BJ (cell line): Measurements from ENCODE around the gene ASMT. TPM values are rescaled to one million over a fixed set of nuclear protein-coding genes. Genes with fewer than 3 reads are reported as not detected.

Experiments
- CTCF ChIA-PET: fragments of 350-600 bp; formaldehyde crosslinking; extraction: SDS; loops from one replicate; lab custom pipeline; 2021; ENCODE audit warnings: antibody characterized with exemption, inconsistent platforms; lab: Yijun Ruan, JAX
- POLR2A ChIA-PET: fragments of 300-600 bp; sonication (Branson Sonifier 250); formaldehyde crosslinking; extraction: SDS; loops from one replicate; lab custom pipeline; 2021; ENCODE audit warnings: antibody characterized with exemption; lab: Charles Lee
- DNase-seq: peaks from one replicate; pipeline ENCODE4 v3.0.0-alpha.2; 2011; ENCODE audit warnings: low read depth
- H3K27me3 ChIP-seq: 2 replicates; pipeline ENCODE4 v1.6.0; 2011; ENCODE audit warnings: low read length; ENCODE audit not compliant: control insufficient read depth, insufficient read depth
- H3K36me3 ChIP-seq: 2 replicates; pipeline ENCODE4 v1.5.1; 2011; ENCODE audit warnings: low read length; ENCODE audit not compliant: control insufficient read depth, insufficient read depth
- H3K4me3 ChIP-seq: 2 replicates; pipeline ENCODE4 v1.5.1; 2011; ENCODE audit warnings: low read depth, mild to moderate bottlenecking, control low read depth, low read length
- CTCF ChIP-seq: IDR thresholded peaks from 2 replicates; pipeline ENCODE4 v1.5.1; 2011; ENCODE audit warnings: low read depth, mild to moderate bottlenecking, control low read depth, inconsistent platforms, low read length, moderate library complexity; ENCODE audit not compliant: insufficient read depth
- polyA plus RNA-seq: library from polyadenylated mRNA; depleted of rRNA; stranded (reverse); fragments of >200 nt; gene quantifications from 2 replicates; pipeline ENCODE4 v1.2.3, GENCODE V29; 2011

The ASMT gene
- polyA plus RNA-seq, 1 experiment: not detected

GRCh38 chrX:1591102-1591862 is 23.6 kb upstream of the ASMT start, which contains the start of gene AKAP17A:
Gene AKAP17A (plus strand): TSS chrX:1591604. CDS start chrX:1593463, 1,859 bp downstream.
- DNase-seq: peak; percentile 47
- no peaks in the 10 kb centered on the region for H3K27me3 ChIP-seq
- CTCF ChIA-PET: no interaction called here
- H3K36me3 ChIP-seq: peaks cover 20% of the 10 kb centered on the region
- POLR2A ChIA-PET: no interaction called here
- H3K4me3 ChIP-seq: peak within 1 kb of the TSS; percentile 96
- no peak for TF ChIP-seq CTCF

GRCh38 chrX:1591863-1592469 is 22.9 kb upstream of the ASMT start:
- Histone ChIP-seq H3K27me3 (no peaks in the 10 kb centered on the region), H3K36me3 (peaks cover 25% of the 10 kb centered on the region), H3K4me3 (peak overlapping the region; percentile 96)
- TF ChIP-seq CTCF: no peak
- ChIA-PET CTCF (no interaction called here), POLR2A (no interaction called here)
- no peak for DNase-seq

GRCh38 chrX:1592470-1593142 is 22.3 kb upstream of the ASMT start:
- no peaks in the 10 kb centered on the region for H3K27me3 ChIP-seq
- no peak for DNase-seq
- no peak for TF ChIP-seq CTCF
- peak overlapping the region; percentile 96 for H3K4me3 ChIP-seq
- ChIA-PET CTCF (no interaction called here), POLR2A (no interaction called here)
- H3K36me3 ChIP-seq: peaks cover 31% of the 10 kb centered on the region

GRCh38 chrX:1593286-1594271 is 21.3 kb upstream of the ASMT start:
- H3K27me3 ChIP-seq: no peaks in the 10 kb centered on the region
- no peak for TF ChIP-seq CTCF
- peaks cover 35% of the 10 kb centered on the region for H3K36me3 ChIP-seq
- POLR2A ChIA-PET: no interaction called here
- DNase-seq: no peak
- CTCF ChIA-PET: no interaction called here
- H3K4me3 ChIP-seq: peak overlapping the region; percentile 96
